ENCODE results near the gene CYP4F2.

DNA sequence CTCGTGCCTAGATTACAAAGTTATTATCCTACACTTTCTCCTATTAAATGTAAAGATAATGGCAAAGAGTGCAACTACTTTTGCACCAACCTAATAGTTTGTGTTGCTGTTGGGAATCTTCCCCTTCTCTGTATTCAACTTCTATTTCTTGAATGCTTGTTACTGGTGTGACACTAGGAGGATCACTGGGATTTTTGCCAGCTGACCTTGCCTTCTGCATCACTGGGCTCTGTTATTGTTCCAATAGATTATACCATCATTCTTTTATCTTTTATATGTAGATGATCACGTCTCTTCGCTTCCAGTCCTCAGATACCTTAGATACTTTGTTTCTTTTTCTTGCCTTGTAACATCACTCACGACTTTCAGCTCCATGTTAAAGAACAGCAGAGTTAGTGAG is 47.4 kb upstream of the CYP4F2 start:
- TF ChIP-seq ZNF274 (IDR thresholded peaks at IDR 0.05; ENCODE audit: low read depth, low read length) (no peak), YY1 (IDR thresholded peaks at IDR 0.05; ENCODE audit: insufficient read depth, insufficient read length) (no peak)

Measured in NT2/D1 (cell line).